GM10248 (cell line): ENCODE data around the gene LINGO1.

Source experiments
- CTCF ChIA-PET: fragments of 300-600 bp; sonication (Branson Sonifier 250); formaldehyde crosslinking; extraction: SDS; loops from one replicate; lab custom pipeline; 2021; ENCODE audit warnings: antibody characterized with exemption; lab: Yijun Ruan, JAX
- POLR2A ChIA-PET: fragments of 350-650 bp; sonication (Branson Sonifier 250); formaldehyde crosslinking; extraction: SDS; loops from one replicate; lab custom pipeline; 2020; ENCODE audit warnings: antibody characterized with exemption; lab: Yijun Ruan, JAX
- DNase-seq: peaks from one replicate; pipeline ENCODE4 v3.0.0; 2012; ENCODE audit errors: extremely low spot score
- CTCF ChIP-seq: IDR thresholded peaks from 2 replicates; pipeline ENCODE4 v1.5.1; 2012; ENCODE audit warnings: mild to moderate bottlenecking, low read depth; ENCODE audit errors: extremely low read depth, missing control alignments, control extremely low read depth

The LINGO1 gene

GRCh38 chr15:77673866-77674265 lies 41.2 kb upstream of the LINGO1 start:
- POLR2A ChIA-PET: no interaction called here
- no peak for DNase-seq
- TF ChIP-seq CTCF: no peak
- CTCF ChIA-PET: no interaction called here

DNA sequence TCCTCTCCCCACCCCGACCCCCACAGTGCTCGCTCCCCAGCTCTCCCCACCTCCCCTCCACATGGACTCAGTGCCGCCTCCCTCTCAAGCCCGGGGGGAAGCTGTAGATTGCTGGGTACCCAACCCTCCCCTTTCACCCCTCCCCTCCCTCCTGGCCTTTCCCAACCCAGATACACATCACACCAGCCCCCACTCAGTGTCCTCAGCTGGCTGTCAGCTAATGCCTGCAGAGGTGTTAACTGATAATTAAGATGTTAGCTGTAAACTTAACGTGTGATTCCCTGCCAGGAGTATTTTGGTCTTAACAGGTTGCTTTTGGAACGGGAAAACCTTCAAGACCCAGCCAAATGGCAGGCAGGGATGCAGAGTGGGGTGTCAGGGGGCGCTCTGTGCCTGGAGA lies 39.4 kb upstream of the LINGO1 start:
- ChIA-PET CTCF (interaction anchor here (1.0 to 1.2 kb wide), 3 partner anchors 12 to 39 kb away, joined by 3 read pairs; no protein-coding TSS in a partner anchor), POLR2A (no interaction called here)
- DNase-seq: no peak
- no peak for TF ChIP-seq CTCF

DNA sequence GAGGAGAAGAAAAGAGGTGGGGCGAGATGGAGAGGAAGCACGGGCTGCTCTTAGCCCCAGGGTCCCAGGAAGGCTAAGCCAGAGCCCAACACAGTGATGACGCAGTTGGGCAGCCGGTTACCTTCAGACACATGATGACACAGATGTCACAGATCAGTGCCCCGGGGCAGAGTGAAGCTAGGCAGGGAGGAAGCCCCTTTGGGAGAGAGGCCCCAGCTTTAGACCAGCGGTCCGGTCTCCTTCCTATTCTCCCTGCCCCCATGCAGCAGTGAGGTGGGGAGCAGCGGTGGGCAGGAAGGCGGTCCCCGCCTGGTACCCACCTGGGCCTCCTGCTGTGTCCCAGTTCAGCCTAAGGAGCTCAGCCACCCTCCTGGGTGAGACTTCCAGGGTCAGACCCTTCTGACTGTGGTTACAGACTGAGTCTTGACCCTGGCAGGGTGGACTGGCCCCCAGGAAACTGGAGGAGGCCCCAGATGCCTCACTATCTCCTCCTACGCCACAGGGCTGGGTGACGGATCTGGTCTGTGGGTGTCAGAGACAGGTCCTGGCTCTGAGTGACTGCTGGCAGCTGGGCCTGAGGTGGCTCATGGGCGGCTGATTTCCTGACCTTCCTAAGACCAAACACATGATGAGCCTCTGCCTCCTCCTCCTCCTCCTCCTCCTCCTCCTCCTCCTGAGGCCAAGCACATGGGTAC lies 38.8 kb upstream of the LINGO1 start:
- ChIA-PET CTCF (interaction anchor here (1.0 to 1.2 kb wide), 3 partner anchors 12 to 38 kb away, joined by 3 read pairs; no protein-coding TSS in a partner anchor), POLR2A (no interaction called here)
- TF ChIP-seq CTCF: no peak
- no peak for DNase-seq

GRCh38 chr15:77670558-77671361 lies 38.0 kb upstream of the LINGO1 start:
- DNase-seq: no peak
- no peak for TF ChIP-seq CTCF
- CTCF ChIA-PET: interaction anchor here (1.2 kb wide), 1 partner anchor 11 kb away, joined by 3 read pairs; no protein-coding TSS in a partner anchor
- POLR2A ChIA-PET: no interaction called here

GRCh38 chr15:77669896-77670295 lies 37.2 kb upstream of the LINGO1 start:
- DNase-seq: no peak
- ChIA-PET POLR2A (no interaction called here), CTCF (no interaction called here)
- TF ChIP-seq CTCF: no peak

DNA sequence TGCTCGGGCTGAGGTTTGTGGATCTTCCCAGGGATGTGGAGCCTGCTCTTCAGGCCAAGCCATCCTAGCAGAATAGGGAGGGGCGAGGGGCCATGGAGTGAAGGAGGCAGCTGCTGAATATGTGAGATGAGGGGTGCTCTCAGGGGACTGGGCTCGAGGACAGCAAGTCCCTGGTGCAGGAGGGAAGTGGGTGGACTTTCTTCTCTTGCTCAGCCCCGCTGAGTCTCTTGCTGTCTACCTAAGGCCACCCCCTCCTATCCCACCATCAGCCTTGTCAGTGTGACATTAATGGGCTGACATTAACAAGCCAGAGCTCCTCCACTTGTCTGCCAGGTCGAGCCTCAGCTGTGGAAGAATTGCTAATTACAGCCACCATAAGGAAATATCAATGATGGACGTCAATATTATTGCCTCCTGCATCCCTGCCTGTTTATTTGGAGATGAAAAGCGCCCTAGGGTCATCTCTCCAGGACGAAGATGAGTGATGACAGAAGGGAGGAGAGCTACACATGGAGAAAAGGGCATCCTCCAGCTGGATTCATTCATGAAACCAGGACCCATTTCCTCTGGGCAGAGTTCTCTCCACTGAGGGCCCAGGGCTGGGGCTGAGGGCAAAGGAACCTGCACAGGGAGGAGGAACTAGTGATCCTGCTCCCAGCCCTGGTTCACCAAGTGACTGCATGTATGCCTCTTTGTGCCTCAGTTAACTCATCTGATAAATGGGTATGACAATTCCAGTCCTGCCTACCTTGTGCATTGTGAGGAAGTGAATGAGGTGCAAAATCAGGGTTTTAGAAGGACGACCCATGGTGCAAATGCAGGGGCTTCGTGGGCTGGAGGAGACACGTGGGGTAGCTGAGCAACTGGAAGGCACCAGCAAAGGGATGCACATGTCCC lies 34.9 kb upstream of the LINGO1 start:
- CTCF ChIA-PET: no interaction called here
- DNase-seq: no peak
- no peak for TF ChIP-seq CTCF
- POLR2A ChIA-PET: no interaction called here
